NCI-H1092 treated with DMSO at 0.1 percent for 48 hours (cell line): ENCODE data around the gene PSMD5.

Source experiments
- DNase-seq: peaks from one replicate; lab custom pipeline; 2025; lab: John Stamatoyannopoulos, UW

The PSMD5 gene

DNA sequence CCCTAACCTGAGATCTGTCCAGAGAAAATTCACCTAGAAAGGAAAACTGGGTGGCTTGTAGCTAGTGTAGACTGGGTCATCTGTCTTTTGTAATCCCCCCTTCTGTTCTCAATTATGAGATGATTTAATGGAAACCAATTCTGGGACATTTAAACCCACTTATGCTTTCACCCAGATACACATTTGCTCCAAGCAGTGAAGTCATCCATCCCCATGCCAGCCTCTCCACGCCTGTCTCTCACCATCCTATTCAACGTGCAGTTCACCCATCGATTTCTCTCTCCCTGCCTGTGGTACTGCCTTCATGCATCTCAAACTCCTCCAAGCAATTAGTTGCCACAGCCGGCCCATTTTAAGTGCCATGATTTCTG lies 32.5 kb upstream of the PSMD5 start:
- no peak for DNase-seq

DNA sequence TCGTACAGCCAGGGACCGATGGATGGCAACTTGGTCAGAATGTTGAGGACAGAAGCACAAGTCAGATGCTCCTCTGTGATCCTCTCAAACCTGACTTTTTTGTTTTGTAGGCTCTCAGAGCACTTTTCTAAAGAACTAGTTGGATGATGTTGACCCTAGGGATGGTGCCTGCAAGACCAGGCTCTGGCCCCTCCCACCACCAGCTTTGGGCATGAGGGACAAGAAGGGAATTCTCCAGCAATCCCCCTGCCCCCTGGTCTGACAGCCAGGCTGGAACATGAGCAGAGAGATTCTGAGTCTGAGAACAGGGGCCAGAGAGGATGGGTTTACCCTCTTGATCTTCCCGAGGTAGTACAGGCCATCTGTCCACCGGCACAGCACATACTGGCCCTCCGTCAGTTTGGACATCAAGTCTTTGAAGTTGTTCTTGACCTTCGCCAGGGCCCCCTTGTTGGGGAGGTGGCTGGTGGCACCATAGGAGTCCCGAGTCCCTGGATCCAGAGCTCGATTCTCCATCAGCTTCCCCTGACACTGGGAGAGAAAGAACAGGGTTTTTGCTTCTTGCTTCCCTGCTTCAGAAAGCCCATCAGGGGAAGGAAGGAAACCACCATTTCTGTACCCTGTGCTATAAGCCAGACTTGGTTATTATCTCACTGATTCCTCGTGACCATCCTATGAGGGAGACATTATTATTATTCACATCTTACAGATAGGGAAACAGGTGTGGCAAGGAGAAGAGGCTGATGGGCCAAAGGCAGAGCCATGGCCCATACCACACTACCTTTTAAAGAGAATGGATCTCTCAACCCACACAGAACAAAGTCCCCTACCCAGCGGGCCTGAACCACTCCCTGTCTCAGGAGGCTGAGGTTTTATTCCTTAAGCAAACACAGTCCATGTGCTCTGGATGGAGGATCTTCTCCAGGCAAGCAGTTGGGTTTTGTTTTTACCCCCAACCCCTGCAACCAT lies 31.8 kb upstream of the PSMD5 start:
- DNase-seq = no peak

DNA sequence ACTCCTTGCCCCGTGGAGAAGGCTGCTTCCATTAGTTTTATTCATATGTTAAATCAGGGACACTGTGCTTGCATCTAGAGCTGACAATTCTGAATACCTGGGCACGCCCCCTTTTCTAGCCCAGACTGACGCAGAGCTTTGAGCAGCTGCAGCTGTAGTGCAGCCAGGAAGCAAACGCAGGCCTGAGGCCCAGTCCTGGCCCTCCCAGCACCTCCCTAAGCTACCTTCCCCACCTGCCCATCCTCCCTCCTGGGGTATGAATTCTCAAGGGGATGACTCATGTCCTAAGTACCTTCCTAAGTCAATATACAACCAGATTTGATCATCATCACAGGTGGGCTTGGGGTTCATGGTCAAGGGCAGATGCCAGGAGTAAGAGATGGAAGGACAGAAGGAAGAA lies 30.8 kb upstream of the PSMD5 start:
- DNase-seq = no peak

DNA sequence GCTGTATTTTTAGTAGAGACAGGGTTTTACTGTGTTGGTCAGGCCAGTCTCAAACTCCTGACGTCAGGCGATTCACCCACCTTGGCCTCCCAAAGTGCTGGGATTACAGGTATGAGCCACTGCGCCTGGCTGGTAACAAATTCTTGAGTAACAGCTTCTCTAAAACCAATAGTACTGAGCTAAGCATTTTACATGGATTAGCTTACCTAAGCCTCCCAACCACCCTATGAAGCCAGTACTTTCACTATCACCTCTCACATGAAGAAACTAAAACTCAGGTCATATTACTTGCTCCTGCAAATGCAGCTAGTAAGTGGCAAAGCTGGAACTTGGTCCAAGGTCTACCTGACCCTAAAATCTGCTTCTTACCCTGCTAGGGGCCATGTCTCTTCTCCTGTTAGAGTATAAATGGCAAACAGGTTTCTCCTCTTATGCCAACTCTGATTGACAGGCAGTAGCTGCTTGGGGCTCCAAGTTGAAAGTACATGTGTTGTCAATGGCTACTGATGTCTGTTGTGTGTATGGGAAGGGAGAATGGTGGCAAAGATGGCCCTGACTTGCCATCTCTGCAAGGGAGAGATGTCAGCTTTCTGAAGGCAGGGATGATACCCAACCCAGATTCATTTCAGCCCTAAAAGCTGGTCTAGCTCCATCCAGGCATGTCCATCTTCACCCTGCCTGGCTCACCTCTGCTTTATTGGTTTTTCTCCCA lies 30.2 kb upstream of the PSMD5 start:
- no peak for DNase-seq

DNA sequence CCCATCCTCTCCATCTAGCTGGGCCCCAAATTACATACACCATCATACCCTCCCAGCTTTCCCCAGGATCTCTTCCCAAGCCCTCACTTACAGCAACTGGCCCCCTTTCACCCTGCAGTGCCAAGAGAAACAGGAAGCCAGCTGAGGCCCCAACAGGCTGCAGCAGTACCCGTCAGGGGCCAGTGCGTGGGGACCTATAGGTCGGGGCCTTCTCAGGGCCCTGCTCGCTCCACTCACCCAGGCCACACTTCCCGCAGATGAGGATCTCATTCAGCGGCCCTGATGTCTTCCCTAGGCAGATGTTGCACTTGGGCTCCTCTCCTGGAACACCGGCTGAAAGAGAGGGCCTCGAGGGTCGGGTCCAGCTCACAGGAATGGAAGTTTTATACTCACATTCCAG lies 27.5 kb upstream of the PSMD5 start:
- DNase-seq = no peak

DNA sequence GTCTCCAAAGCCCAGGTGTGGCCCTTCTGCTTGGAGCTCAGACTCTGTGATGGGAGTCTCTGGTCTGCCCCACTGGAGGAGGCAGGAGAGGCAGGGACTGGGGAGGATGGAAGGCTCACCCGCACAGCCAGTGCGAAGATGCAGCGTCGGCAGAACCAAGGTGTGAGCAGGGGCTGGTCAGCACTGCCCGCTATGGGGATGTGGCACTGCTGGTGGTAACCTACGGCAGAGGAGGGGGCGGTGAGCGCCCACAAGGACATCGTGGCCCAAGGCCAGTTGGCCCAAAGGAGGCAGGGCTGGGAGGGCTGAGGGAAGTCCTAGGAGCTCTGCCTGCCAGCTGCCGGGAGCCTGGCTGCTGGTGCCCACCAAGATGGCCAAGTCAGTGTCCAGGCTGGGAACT lies 27.0 kb upstream of the PSMD5 start:
- DNase-seq = no peak

DNA sequence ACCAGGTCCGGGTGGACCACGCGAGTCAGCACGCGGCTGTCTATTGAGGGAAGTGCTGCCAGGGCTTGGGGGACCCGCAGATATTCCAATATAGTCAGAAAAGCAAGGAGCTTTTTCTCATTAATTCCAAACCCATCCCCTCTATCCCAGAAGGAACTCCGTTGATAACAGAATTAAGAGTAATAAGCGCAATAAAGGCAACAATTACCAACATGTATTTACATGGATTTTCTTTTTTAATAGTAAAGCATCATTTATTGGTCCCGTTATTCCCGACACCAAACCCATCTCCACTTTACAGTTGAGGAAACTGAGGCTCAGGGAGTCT lies 26.6 kb upstream of the PSMD5 start:
- DNase-seq = no peak

DNA sequence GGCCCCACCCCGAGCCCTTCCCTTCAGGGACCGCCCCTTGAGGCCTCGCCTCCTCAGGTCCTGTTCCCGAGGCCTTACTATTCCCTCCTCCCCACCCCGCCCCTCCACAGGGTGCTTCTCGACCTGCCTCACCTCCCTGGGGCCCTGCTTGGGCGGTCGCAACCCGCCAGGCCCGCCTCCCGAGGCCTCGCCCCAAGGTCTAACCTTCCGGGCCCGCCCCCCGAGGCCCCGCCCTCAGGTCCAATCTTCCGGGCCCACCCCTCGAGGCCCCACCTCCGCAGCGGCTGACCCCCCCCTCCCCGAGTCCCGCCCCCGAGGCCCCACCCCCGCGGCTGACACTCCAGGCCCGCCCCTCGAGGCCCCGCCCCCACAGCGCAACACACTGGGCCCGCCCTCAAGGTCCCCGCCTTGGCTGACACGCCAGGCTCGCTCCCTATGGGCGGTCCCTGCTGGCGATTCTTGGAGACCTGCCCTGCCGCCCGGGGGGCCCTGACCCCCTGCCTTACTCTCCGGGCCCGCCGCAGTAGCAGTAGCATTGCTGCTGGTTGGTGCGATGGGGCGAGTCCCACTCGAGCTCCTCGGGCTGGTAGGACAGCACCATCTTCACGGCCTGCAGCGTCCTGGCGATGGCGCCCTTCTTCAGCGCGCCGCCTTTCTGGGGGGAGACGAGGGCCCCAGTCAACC lies 26.1 kb upstream of the PSMD5 start:
- no peak for DNase-seq

DNA sequence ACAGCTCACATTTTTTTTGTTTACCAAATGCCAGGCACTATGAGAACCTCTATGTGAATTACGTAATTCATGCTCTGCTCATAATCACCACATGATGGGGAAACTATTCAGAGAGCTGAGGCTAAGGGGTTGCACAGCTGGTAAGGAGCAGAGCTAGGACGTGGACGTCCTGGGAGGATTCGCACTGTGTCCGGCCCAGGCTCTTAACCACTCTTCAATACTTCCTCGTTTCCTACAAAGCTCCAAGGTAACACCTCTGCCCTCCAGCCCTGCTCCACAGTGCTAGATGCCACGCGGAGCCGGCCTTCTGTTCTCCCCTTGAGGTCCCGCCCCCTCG lies 25.6 kb upstream of the PSMD5 start:
- DNase-seq = no peak

DNA sequence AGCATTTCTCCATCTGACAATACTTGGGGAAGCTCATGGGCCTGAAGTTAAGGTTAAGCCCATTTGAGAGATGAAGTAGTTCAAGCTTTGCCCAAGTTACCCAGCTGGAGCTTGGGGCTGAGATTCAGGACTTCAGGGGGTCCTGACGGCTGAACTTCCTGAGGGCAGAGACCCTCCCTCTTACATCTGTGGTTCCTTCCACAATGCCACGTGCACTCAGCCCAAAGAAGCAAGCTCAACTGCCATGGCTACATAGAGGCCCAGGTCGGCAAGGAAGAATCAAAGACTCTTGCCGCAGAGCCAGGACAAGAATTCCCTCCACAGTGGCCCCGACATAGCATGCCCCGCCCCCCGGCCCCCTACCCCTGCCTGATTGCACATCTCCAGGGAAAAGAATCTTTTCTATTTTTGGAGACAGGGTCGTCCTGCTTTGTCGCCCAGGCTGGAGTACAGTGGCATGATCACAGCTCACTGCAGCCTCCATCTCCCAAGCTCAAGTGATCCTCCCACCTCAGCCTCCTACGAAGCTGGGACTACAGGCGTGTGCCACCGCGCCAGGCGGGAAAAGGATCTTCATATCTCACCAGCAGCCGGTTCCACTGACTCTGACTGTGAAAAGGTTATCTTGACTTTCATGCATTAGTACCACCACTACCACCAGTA lies 25.1 kb upstream of the PSMD5 start:
- no peak for DNase-seq

DNA sequence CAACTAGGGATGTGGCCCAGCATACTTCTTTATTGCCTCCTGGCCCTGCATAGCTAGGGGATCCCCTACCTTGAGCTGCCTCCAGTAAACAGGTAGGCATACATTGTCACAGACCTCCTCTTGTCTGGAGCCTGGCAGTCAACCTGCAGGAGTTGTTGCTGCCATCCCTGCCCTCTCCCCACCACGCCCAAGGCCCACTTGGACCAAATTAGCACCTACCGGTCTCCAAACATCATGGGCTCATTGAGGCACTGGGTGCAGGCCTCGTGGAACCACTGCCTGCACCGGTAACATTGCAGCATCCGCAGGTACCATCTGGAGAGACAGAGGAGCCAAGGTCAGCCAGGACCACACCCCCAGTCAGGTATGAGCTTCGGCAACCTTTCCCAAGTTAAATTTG lies 23.9 kb upstream of the PSMD5 start:
- DNase-seq = no peak

DNA sequence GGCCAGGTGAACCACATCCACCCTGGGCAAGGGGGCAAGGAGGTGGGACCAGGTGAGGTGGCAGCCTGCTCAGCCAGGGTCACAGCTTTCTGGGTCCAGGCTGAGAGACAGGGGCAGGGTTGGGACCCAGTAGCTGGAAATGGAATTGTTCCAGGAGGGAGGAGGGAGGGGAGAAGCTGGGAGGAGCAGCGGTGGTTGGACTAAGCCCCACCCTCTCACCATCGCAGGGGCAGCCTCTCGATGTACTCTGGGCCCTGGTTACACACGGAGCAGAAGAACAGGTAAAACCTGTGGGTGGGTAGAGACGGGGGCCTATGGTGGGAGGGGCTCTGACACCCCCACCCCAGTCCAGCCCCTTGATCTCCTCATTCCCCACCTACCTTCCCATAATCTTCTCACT lies 23.1 kb upstream of the PSMD5 start:
- DNase-seq = no peak

DNA sequence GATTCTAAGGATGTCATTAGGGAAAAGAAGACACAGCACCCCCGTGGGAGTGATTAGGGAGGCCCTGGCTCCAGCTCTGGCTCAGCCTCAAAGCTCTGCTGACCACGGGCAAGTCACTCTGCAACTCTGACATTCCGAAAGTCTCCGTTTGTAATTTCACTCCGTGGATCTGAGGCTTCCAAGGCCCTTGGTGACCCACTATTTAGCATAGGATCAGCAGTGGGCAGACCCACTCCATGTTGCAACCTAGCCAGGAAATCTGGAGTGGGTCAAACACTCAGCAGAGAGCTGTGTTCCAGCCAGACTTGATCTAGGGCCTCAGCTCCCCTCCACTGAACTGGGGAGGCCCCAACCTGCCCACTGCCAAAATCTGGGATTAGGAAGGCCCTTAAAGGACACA lies 22.5 kb upstream of the PSMD5 start:
- DNase-seq = no peak

DNA sequence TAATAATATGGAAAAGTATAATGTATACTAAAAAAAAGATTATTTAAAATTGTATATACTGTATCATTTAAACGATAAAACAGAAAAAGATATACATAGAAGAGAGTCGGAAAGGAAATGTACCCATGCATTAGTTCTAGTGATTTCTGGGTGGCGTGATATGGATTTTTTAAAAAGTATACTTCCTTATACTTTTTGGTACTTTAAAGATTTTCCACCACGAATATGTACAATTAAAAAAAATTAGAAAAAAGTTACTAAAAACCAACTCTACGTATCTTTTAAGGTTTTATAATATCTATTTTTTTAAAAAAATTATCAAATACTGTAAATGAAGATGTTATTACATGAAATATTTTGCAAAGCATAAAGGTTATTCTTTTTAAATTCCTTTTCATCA lies 22.0 kb upstream of the PSMD5 start:
- no peak for DNase-seq

DNA sequence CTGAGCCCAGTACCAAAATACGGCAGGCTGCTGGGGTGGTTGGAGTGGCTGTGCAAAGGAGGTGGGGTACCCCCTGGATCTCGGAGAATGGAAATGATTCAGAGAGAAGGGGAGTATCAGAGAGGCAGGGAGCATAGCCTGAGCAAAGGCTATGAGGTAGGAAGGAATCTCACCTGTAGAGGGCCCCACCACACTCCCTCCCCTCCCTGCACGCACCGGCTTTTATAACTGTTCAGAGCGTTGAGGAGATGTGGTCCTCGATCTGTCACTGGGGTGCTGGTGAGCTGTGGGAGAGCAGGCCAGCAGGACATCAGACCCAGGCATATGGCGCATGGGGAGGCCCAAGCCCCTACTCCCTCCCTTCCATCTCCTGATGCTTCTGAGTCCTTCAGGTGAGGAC lies 21.1 kb upstream of the PSMD5 start:
- no peak for DNase-seq

DNA sequence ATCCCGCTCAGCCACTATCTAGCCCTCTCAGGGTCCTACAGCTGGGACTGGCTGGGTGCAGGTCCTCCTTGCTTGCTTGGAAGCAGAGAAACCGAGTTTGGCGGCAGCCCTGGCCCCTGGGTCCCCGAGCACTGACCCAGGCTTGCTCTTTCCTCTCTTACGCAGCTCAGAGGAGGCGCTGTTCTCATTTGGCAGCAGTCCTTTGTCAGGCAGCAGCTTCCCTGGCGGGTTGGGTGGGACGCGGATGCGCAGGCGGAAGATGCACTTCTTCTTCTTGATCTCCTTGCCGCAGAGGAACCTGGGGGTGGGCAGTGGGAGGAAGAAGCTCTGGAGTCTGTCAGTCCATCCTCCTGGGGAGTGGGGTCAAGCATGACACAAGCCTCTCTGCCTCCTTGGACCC lies 19.7 kb upstream of the PSMD5 start:
- DNase-seq = no peak

DNA sequence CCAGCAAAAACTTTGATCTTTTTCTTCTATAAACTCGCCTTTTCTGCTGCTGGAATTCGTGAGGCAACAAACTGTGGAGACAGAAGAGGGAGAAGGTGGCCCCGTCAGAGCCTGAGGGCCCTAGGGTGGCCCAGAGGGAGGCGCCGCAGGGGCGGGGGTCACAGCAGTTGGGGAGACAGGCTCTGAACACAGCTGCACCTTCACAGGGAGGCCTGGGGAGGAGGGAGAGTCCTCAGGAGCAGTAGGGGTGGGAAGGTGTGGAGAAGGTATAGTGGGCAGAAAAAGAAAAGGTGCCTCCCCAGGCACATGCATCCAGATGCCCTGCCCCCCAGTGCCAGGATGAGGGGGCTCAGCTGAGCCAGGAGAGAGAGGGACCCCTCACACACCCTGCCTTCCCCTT lies 19.2 kb upstream of the PSMD5 start:
- DNase-seq = no peak

DNA sequence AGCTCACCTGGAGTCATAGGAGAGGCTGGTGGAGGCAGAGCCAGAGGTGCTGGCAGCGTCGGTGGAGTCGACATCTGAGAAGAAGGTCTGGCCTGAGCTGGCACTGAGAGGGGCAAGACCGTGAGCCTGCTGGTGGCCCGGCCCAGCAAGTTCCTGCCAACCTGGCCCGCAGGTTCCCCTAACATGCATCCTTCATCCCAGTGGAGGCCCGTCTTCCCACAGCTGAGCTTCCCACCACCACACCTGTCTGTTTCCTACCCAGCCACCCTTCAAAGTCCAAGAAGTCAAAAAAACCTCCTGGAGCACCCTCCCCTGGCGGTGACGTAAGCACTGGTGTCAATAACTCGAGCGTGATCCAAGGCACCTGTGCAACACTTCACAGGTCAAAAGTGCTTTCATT lies 17.4 kb upstream of the PSMD5 start:
- DNase-seq = no peak

DNA sequence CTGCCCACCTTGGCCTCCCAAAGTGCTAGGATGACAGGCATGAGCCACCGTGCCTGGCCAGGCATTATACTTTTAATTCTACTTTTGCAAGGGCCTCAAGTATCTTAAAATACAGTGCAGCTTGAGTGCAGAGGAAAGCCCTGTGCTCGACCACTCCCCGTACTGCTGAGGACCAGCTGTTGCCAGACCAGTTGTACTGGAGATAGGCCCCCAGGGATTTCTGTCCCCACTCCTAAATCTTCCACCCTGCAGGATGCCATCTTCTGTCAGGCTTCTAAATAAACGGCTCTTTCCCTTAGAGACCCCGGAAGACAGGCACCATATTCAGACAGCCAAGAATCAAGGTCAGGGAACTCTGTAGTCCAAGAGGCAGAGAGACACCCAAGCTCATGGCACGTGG lies 16.6 kb upstream of the PSMD5 start:
- no peak for DNase-seq

DNA sequence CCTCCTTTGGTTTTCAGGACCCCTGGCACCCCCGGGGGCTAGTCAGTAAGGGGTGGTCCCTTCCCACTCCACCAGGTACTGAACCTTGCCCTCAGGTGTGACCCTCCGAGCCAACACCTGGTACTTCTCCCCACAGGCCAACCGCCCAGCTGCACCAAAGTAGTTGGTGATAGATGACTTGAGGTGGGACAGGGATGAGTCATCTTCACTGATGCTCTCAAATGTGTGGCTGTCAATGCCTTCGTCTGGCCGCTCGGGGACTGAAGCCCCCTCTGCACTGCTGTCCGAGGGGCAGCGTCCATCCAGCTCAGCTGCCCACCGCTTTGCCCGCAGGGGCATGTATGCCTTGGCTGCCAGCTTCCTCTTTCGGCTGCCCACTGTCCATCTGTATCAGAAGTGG lies 15.2 kb upstream of the PSMD5 start:
- DNase-seq = no peak

DNA sequence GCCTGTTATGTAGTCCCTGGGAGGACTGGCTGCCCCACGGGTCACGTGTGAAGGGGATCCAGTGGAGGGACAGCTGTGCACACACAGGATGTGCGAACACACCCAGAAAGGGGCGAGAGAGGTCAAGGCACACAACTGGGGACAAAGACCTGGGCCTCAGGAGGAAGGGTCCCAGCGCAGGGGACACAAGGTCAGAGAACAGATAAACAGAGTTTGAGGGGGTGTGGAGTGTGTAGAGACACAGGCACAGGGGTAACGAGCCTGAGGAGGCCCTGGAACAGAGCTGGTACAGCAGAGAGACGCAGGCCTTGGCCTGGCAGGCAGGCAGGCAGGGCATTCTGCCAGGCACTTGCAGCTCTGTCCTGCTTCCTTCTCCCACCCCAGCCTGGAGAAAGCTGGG lies 14.8 kb upstream of the PSMD5 start:
- peak; percentile 23 for DNase-seq

DNA sequence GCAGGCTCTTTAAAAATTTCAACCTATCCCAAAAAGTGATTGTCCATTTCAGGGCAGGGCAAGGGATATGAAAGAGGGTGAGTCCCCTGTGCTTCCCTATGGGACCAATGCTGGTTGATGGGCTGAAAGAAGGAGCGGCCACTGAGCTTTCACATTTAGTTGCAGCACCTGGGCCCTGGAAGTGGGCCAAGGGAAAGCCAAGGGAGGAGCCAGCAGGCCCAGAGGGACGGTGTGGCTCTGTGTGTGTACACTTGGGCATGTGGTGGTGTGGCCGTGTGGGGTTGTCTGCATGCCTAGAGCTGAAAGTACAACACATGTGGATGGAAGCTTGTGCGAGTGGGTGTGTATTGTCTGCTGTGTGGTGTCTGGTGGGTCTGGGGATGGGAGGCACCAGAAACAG lies 14.0 kb upstream of the PSMD5 start:
- DNase-seq = peak; percentile 31
